ENCODE data around the gene FAM193B. TPM values are rescaled to one million over a fixed set of nuclear protein-coding genes. Genes with fewer than 3 reads are reported as not detected.
A peak's percentile ranks its signal among the peaks of the same experiment; 100 is the strongest.

The FAM193B gene
- total and polyA plus RNA-seq, 9 of the 15 experiments (the other 6 are each of a cell fraction or from before 2014, with no cell fraction given): 4.4 to 76.4 (median 37.3) TPM

GRCh38 chr5:177557041-177557647 is 2.8 kb upstream of the FAM193B start (continued):
- TF ChIP-seq TFE3 (CRISPR knock-in tag; IDR thresholded peaks at IDR 0.05) (peak; percentile 99), PHF20 (IDR thresholded peaks at IDR 0.05; ENCODE audit: partially characterized antibody) (no peak), EP400 (IDR thresholded peaks at IDR 0.05) (peak; percentile 33; the same call in 1 of the 2 replicates), SOX6 (IDR thresholded peaks at IDR 0.05) (peak; percentile 55; the same call in 1 of the 2 replicates), ZNF77 (CRISPR knock-in tag; IDR thresholded peaks at IDR 0.05) (no peak), HMG20A (CRISPR knock-in tag; conservative IDR thresholded peaks at IDR 0.05) (no peak), ZNF324 (CRISPR knock-in tag; IDR thresholded peaks at IDR 0.05) (no peak), ZSCAN29 (IDR thresholded peaks at IDR 0.05) (no peak), DMBX1 (CRISPR knock-in tag; IDR thresholded peaks at IDR 0.05; ENCODE audit: borderline replicate concordance) (no peak), L3MBTL2 (IDR thresholded peaks at IDR 0.05) (peak; percentile 91), DDX20 (tag; IDR thresholded peaks at IDR 0.05; ENCODE audit: low read depth) (0 out of 2 replicates have a peak, but pooled peaks have one; percentile 28), SMARCA4 (IDR thresholded peaks at IDR 0.05) (peak; percentile 63), SREBF1 (IDR thresholded peaks at IDR 0.05; ENCODE audit: borderline replicate concordance, low read depth, low read length) (no peak), PHF8 (IDR thresholded peaks at IDR 0.05; ENCODE audit: borderline replicate concordance, low read length) (peak; percentile 10; the same call in 1 of the 2 replicates), HNRNPUL1 (IDR thresholded peaks at IDR 0.05; ENCODE audit: low read length) (no peak), ZFX (CRISPR knock-in tag; IDR thresholded peaks at IDR 0.05) (peak; percentile 66), MEIS2 (IDR thresholded peaks at IDR 0.05; ENCODE audit: partially characterized antibody) (peak; percentile 89), ZNF668 (CRISPR knock-in tag; IDR thresholded peaks at IDR 0.05) (peak; percentile 2; the same call in 1 of the 2 replicates), PCBP1 (IDR thresholded peaks at IDR 0.05; ENCODE audit: low read depth, low read length, poor library complexity, severe bottlenecking) (no peak), POLR2A (conservative IDR thresholded peaks at IDR 0.05) (peak; percentile 50; the same call in 1 of the 2 replicates), TFAP4 (CRISPR knock-in tag; IDR thresholded peaks at IDR 0.05; ENCODE audit: borderline replicate concordance) (0 out of 2 replicates have a peak, but pooled peaks have one; percentile 36), WHSC1 (IDR thresholded peaks at IDR 0.05; ENCODE audit: low read length) (no peak), CBFA2T2 (conservative IDR thresholded peaks at IDR 0.05) (peak; percentile 89), ARHGAP35 (IDR thresholded peaks at IDR 0.05; ENCODE audit: partially characterized antibody) (no peak), PHB2 (IDR thresholded peaks at IDR 0.05; ENCODE audit: low read depth) (no peak), STAT5A (IDR thresholded peaks at IDR 0.05; ENCODE audit: borderline replicate concordance, low read length) (no peak), ZNF282 (CRISPR knock-in tag; IDR thresholded peaks at IDR 0.05) (no peak), NFXL1 (CRISPR knock-in tag; IDR thresholded peaks at IDR 0.05) (no peak), ZNF75A (CRISPR knock-in tag; IDR thresholded peaks at IDR 0.05) (no peak)
- TF ChIP-seq, protein P1, sequence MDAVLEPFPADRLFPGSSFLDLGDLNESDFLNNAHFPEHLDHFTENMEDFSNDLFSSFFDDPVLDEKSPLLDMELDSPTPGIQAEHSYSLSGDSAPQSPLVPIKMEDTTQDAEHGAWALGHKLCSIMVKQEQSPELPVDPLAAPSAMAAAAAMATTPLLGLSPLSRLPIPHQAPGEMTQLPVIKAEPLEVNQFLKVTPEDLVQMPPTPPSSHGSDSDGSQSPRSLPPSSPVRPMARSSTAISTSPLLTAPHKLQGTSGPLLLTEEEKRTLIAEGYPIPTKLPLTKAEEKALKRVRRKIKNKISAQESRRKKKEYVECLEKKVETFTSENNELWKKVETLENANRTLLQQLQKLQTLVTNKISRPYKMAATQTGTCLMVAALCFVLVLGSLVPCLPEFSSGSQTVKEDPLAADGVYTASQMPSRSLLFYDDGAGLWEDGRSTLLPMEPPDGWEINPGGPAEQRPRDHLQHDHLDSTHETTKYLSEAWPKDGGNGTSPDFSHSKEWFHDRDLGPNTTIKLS (IDR thresholded peaks at IDR 0.05; ENCODE audit: borderline replicate concordance, low read depth): 0 out of 2 replicates have a peak, but pooled peaks have one; percentile 19

All from K562 (cell line).